ENCODE data around the gene BPIFB2. TPM values are rescaled to one million over a fixed set of nuclear protein-coding genes. Genes with fewer than 3 reads are reported as not detected.

Gene BPIFB2
- total and polyA plus RNA-seq, 2 donors (not counting 1 experiment from before 2014, with no cell fraction given): not detected

- Histone ChIP-seq H3K27me3 (ENCODE audit: control insufficient read depth, insufficient read depth, low read length) (no peaks in the 10 kb centered on the region), H4K20me1 (ENCODE audit: control insufficient read depth, extremely low read depth, insufficient read depth, low read length) (no peaks in the 10 kb centered on the region), H3K79me2 (ENCODE audit: control insufficient read depth, insufficient read depth, low read length) (no peaks in the 10 kb centered on the region), H2AFZ (ENCODE audit: low read length) (no peak overlapping the region), H3K4me3 (replicated peaks in 1 of 4; ENCODE audit: control extremely low read depth in 1 of 4, insufficient read depth in 1 of 4, low read depth in 3 of 4, low read length in 4 of 4) (no peak overlapping the region), H3K4me2 (ENCODE audit: extremely low read depth, insufficient read depth, low read length) (no peak overlapping the region), H3K36me3 (ENCODE audit: control insufficient read depth, insufficient read depth, low read length) (no peaks in the 10 kb centered on the region), H3K9me3 (ENCODE audit: control insufficient read depth, insufficient read depth, low read depth, low read length) (no peaks in the 10 kb centered on the region), H3K4me1 (ENCODE audit: control insufficient read depth, extremely low read depth, insufficient read depth, low read length) (no peaks in the 10 kb centered on the region), H3K27ac (ENCODE audit: insufficient read depth, low read length) (no peak overlapping the region), H3K9ac (ENCODE audit: insufficient read depth, low read length) (no peak overlapping the region)
- TF ChIP-seq, protein P1, sequence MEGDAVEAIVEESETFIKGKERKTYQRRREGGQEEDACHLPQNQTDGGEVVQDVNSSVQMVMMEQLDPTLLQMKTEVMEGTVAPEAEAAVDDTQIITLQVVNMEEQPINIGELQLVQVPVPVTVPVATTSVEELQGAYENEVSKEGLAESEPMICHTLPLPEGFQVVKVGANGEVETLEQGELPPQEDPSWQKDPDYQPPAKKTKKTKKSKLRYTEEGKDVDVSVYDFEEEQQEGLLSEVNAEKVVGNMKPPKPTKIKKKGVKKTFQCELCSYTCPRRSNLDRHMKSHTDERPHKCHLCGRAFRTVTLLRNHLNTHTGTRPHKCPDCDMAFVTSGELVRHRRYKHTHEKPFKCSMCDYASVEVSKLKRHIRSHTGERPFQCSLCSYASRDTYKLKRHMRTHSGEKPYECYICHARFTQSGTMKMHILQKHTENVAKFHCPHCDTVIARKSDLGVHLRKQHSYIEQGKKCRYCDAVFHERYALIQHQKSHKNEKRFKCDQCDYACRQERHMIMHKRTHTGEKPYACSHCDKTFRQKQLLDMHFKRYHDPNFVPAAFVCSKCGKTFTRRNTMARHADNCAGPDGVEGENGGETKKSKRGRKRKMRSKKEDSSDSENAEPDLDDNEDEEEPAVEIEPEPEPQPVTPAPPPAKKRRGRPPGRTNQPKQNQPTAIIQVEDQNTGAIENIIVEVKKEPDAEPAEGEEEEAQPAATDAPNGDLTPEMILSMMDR (conservative IDR thresholded peaks at IDR 0.05 in 1 of 2, IDR thresholded peaks at IDR 0.05 in 1 of 2; ENCODE audit: low read depth in 1 of 2, low read length in 2 of 2): no peak
- no peak for TF ChIP-seq EZH2 (IDR thresholded peaks at IDR 0.05; ENCODE audit: low read length, missing control alignments)
- DNase-seq (ENCODE audit: low read depth in 2 of 2): no peak
Observed at GRCh38 chr20:33034901-33035492, 27.5 kb downstream of the BPIFB2 start.

DNA sequence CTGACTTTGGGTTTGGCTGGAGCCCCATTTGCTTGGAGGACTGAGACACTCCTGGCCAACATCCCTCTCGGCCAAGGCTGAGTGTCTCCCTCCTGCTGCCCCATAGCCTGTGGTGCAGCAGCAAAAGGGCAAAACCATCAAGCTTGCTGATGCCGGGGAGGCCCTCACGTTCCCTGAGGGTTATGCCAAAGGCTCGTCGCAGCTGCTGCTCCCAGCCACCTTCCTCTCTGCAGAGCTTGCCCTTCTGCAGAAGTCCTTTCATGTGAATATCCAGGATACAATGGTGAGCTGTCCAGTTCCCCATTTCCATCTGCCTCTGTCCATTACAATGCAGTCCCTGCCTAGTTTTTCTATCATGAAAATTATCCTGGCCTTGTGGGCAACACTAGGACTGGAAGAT is 30.0 kb downstream of the BPIFB2 start:
- Histone ChIP-seq H3K9me3 (ENCODE audit: control insufficient read depth, insufficient read depth, low read depth, low read length) (no peaks in the 10 kb centered on the region), H3K9ac (ENCODE audit: insufficient read depth, low read length) (no peak overlapping the region), H3K79me2 (ENCODE audit: control insufficient read depth, insufficient read depth, low read length) (no peaks in the 10 kb centered on the region), H3K4me2 (ENCODE audit: extremely low read depth, insufficient read depth, low read length) (no peak overlapping the region), H3K4me1 (ENCODE audit: control insufficient read depth, extremely low read depth, insufficient read depth, low read length) (no peaks in the 10 kb centered on the region), H2AFZ (ENCODE audit: low read length) (no peak overlapping the region), H3K27me3 (ENCODE audit: control insufficient read depth, insufficient read depth, low read length) (no peaks in the 10 kb centered on the region), H3K27ac (ENCODE audit: insufficient read depth, low read length) (no peak overlapping the region), H3K36me3 (ENCODE audit: control insufficient read depth, insufficient read depth, low read length) (no peaks in the 10 kb centered on the region), H4K20me1 (ENCODE audit: control insufficient read depth, extremely low read depth, insufficient read depth, low read length) (no peaks in the 10 kb centered on the region), H3K4me3 (replicated peaks in 1 of 4; ENCODE audit: control extremely low read depth in 1 of 4, insufficient read depth in 1 of 4, low read depth in 3 of 4, low read length in 4 of 4) (no peak overlapping the region)
- DNase-seq (ENCODE audit: low read depth in 2 of 2): no peak
- TF ChIP-seq, protein P1 (conservative IDR thresholded peaks at IDR 0.05 in 1 of 2, IDR thresholded peaks at IDR 0.05 in 1 of 2; ENCODE audit: low read depth in 1 of 2, low read length in 2 of 2): no peak
- TF ChIP-seq EZH2 (IDR thresholded peaks at IDR 0.05; ENCODE audit: low read length, missing control alignments): no peak

DNA sequence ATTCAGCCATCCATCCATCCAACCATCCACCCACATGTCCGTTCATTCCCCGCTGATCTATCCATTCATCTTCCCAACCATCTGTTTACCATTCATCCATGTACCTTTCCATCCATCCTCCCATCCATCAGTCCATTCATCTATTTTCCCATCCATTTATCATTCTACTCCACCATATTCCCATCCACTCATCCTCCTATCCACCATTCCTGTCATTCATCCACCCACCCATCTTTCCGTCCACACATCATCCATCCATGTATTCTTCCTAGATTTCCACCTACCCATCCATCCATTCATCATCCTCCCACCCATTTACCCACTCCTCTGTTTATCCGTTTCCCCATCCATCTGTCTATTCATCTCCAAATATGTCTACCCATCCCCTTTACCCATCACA is 30.7 kb downstream of the BPIFB2 start:
- no peak overlapping the region for H3K9ac ChIP-seq (ENCODE audit: insufficient read depth, low read length)
- H3K4me1 ChIP-seq (ENCODE audit: control insufficient read depth, extremely low read depth, insufficient read depth, low read length): no peaks in the 10 kb centered on the region
- no peak for TF ChIP-seq EZH2 (IDR thresholded peaks at IDR 0.05; ENCODE audit: low read length, missing control alignments)
- TF ChIP-seq, protein P1 (conservative IDR thresholded peaks at IDR 0.05 in 1 of 2, IDR thresholded peaks at IDR 0.05 in 1 of 2; ENCODE audit: low read depth in 1 of 2, low read length in 2 of 2): no peak
- H3K27me3 ChIP-seq (ENCODE audit: control insufficient read depth, insufficient read depth, low read length): no peaks in the 10 kb centered on the region
- no peaks in the 10 kb centered on the region for H3K36me3 ChIP-seq (ENCODE audit: control insufficient read depth, insufficient read depth, low read length)
- H3K4me3 ChIP-seq (replicated peaks in 1 of 4; ENCODE audit: control extremely low read depth in 1 of 4, insufficient read depth in 1 of 4, low read depth in 3 of 4, low read length in 4 of 4): no peak overlapping the region
- H2AFZ ChIP-seq (ENCODE audit: low read length): no peak overlapping the region
- no peaks in the 10 kb centered on the region for H3K79me2 ChIP-seq (ENCODE audit: control insufficient read depth, insufficient read depth, low read length)
- DNase-seq (ENCODE audit: low read depth in 2 of 2): no peak
- no peaks in the 10 kb centered on the region for H4K20me1 ChIP-seq (ENCODE audit: control insufficient read depth, extremely low read depth, insufficient read depth, low read length)
- no peaks in the 10 kb centered on the region for H3K9me3 ChIP-seq (ENCODE audit: control insufficient read depth, insufficient read depth, low read depth, low read length)
- H3K27ac ChIP-seq (ENCODE audit: insufficient read depth, low read length): no peak overlapping the region
- no peak overlapping the region for H3K4me2 ChIP-seq (ENCODE audit: extremely low read depth, insufficient read depth, low read length)

Measured in fibroblast of lung (primary cell).